NCI-H2171 (cell line): ENCODE data around the gene NUCB2.

ENCODE experiments used
- DNase-seq: peaks from one replicate; lab custom pipeline; 2025; lab: John Stamatoyannopoulos, UW

Gene NUCB2

DNA sequence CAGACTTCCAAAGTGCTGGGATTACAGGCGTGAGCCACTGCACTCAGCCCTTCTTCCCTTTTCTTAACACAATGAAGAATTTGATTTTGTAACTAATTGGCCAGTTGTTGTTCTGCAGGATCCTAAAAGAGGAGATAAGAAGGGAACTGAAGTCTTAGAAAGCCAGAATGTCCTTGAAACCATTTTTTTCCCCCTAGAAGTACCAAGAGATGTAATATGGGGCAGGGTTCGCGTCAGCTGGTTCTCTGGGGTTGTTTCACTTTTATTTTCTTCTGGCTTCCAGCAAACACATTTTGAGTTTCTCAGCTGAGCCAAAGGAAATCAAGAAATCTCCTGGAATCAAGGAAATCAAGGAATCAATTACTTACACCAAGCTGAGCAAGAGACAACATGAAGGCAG, 7.6 kb upstream of the NUCB2 start:
- DNase-seq: no peak

GRCh38 chr11:17272801-17273200, 3.7 kb upstream of the NUCB2 start:
- DNase-seq: no peak

DNA sequence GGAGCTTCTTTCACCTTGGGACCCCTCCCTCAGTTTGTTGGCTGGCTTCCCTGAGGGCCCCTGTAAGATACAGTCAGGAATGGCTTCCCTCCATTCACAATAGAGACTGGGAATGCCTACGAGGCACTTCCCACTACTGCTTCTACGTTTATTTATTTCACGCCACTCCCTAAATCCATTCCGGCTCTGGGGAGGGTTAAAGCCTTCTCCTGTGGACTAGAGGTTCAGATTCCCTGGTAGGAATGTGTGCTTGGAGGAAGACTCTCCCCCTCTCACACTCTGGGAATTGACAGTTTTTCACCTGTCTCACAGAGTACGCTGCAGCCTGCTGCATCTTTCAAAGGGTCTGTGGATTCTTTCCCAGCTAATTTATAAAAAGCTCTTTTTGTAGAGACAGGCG, 3.3 kb upstream of the NUCB2 start:
- DNase-seq: no peak

- no peak for DNase-seq
Measured at GRCh38 chr11:17273668-17274282, 2.8 kb upstream of the NUCB2 start.

DNA sequence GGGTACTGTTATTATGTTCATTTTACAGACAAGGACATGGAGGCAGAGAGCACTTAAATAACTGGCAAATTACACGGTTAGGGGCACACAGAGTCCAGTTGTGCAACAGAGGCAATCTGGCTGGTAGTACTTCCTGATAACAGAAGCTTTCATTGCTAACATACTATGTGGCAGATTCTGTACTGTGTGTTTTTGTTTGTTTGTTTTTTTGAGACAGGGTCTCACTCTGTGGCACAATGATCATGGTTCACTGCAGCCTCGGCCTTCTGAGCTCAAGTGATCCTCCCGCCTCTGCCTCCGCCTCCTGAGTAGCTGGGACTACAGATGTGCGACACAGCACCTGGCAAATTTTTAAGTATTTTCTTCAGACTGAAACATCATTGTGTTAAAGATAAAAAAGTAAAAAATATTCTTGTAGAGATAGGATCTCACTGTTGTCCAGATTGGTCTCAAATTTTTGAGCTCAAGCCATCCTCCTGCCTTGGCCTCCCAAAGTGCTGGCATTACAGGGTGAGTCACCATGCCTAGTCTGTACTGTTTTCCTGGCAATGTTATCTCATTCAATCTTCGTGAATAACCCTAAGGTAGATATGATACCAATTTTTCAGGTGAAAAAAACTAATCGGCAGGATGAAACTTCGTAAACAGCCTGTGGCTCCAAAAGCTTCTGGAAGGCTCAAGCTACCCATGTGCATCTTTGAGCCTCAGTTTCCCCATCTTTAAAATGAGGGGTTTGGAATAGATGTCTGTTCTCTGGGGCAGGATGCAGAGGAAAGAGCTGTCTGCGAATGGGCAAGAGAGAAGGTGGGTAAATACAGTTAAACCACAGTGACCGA, 921 bp upstream of the NUCB2 start:
- DNase-seq: no peak

DNA sequence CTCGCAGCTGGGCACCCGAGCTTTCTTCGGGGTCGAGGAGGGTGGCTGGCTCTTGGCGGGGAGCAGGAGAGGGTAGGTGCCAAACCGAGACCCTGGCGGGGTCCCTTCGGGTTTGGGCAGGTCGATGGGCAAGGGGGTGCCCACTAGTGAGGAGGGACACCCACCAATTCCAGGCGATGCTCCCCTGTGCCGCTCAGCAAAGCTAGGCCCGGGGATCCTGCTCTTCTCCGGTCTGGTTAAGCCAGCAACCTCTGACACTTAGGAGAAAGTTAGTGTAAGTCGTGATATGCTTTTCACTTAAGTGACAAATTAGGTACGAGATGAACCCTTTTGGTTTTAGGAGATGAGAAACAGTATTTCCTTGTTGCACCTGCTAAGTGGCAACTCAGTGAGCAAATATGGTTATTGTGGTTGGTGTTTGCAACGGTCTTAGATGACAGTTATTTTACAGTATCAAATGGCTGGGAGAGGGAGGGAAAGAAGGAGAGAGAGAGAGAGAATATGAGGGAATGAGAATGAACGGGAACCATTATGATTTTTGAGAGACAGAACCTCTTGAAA, 565 bp downstream of the NUCB2 start:
- DNase-seq: no peak

DNA sequence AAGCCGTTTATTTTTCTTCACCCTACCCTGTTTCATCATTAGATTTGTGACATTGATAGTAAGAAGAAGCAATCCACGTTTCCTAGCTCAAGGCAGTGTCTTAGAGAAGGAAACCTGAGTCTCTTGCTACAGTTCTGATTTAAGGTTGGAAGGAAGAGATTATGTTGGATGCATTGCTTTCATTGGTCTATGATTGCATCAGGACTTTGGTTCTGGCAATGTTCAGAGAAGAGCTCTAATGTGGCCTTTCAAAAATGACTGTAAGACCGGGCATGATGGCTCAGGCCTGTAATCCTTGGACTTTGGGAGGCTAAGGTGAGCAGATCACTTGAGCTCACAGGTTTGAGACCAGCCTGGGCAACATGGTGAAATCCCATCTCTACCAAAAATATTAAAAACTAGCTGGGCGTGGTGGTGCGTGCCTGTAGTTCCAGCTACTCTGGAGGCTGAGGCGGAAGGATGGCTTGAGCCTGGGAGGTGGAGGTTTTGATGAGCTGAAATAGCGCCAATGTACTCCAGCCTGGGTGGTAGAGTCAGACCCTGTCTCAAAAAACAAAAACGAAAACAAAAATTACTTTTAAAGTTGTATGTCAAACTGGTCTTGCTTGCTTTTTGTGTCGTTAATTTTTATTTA, 4.1 kb downstream of the NUCB2 start:
- DNase-seq: no peak

DNA sequence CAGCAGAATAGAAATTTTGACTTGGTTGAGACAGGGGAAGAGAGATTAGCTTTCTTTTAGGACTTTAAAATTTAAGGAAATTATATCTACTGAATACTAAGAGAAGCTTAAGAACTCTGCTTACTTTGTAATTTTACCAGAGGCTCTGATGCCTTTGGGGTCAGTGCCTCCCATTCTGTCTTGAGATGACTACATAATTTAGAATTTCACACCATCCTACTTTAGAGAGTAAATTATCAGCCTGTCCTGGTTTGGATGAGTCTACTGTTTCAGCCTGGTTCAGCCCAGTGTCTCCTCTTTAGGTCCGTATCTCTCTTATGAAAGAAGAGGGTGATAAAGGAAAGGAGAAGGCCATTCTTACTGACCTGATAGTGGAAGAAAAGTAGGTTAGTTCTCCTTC, 9.8 kb downstream of the NUCB2 start:
- no peak for DNase-seq

- no peak for DNase-seq
Measured at GRCh38 chr11:17287058-17287457, 10.5 kb downstream of the NUCB2 start.

DNA sequence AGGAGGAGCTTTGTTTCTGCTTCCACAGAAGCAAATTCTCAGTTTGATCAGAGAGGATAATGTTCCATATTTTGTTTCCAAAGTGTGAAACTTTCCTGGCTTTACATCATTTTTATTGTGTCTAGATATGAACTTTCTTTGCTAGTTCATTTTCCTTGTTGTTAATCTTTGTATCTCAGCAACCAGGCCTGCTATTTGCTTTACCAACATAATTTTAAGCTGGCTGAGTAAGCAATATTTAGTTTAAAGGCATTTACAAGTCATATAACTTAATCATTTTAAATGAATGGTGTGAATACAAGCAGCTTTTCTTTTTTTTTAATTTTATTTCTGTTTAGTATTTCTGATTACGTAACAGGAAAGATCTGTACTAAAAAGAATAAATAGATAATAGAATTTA, 15.2 kb downstream of the NUCB2 start:
- DNase-seq: no peak

DNA sequence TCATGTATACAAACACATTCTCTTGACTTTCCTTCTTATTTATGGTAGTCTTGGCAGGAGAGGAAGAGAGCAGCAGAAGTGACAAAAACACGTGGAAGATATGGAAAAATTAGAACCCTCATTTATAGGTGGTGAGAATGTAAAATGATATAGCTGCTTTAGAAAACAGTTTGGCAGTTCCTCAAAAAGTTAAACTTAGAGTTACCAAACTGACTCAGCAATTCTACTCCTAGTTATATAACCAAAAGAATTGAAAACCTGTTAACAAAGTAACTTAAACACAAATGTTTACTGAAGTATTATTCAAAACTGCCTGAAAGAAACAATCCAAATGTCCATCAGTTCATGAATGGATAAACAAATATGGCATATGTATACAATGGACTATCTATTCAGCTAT, 16.8 kb downstream of the NUCB2 start:
- DNase-seq: no peak

DNA sequence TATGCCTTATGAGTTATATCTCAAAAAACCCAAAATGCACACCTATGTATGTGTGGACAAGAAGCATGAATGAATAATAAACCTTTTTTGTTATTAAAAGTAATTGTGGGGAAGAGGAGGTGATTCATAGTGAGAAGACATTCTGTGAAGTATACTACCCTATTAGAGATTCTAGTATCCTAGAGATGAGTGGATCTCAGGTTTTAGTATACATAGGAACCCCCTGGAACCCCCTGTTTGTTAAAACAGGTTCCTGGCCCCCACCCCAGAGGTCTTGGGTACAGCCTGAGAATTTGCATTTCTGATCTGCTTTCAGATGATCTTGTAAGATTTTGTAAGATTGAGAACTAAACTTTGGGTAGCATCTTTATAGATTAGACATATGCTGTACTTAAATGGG, 17.5 kb downstream of the NUCB2 start:
- no peak for DNase-seq

DNA sequence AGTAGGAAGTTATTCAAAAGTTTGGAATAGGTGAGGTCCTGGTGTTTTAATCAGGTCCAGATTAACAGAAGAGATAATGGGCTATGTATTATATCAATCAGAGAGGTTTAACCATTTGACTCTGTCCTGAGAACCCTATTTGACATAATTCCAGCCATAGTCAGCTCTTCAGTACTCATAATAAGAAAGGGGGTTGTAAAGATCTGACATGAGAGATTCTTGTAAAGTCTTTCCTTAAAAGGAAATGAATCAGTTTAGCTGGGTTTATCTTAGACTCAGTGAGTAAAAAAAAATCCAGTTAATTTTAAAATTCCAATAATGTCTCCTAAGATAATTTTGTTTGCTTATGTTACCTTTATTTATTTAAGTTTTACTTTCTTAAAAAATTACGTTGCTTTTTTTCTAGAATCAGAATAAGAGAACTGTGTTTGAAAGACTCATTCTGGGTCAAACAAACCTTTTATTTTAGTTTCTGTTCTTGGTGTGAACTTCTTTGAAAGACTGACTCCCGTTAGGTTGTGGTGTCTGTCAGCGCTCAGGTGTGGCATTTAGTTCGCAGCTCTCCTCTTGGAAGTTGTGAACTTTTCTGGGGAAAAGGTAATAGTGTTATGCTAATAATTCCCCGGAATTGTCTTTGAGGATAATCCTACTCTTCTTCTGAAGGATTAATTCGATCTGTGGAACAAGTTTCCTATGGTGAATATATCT, 20.5 kb downstream of the NUCB2 start:
- DNase-seq: no peak

DNA sequence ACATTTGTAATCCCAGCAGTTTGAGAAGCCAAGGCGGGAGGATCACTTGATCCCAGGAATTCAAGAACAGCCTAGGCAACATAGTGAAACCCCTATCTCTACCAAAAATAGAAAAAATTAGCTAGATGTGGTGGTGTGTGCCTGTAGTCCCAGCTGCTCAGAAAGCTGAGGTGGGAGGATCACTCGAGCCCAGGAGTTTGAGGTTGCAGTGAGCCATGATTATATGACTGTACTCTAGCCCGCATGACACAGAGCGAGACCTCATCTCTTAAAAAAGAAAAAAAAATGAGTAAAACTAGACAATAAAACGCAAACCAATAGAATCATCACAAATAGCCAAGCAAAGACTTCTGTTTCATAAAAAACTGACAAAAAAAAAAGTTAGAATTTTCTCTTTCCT, 21.8 kb downstream of the NUCB2 start:
- DNase-seq: no peak

DNA sequence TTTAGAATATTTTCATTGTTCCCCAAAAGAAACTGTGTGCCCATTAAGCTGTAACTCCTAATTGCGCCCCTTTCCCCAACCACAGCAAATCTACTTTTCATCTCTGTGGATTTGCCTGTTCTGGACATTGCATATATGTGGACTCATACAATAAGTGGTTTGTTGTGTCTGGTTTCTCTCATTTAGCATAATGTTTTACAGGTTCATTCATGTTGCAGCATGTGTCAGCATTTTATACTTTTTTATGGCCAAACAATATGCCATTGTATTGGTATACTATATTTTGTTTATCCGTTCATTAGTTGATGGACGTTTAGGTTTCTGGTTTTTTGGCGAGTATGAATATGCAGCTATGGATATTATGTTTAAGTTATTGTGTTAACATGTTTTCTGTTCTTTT, 23.8 kb downstream of the NUCB2 start:
- no peak for DNase-seq

- no peak for DNase-seq
Measured at GRCh38 chr11:17313349-17314231, 37.1 kb downstream of the NUCB2 start.

DNA sequence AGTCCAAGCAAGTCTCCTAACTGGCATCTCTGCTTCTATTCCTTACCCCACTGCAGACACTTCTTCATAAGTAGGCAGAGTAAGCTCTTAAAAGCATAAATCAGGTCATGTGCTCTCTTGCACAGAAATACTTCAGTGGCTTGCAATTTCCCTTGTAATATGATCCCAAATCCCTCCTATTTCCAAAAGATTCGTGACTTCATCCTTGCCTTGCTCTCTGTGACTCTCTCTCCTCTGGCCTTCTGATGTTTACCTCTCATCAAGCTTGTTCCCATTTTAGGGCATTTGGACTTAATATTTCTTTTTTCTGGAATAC, 37.7 kb downstream of the NUCB2 start:
- DNase-seq: no peak

DNA sequence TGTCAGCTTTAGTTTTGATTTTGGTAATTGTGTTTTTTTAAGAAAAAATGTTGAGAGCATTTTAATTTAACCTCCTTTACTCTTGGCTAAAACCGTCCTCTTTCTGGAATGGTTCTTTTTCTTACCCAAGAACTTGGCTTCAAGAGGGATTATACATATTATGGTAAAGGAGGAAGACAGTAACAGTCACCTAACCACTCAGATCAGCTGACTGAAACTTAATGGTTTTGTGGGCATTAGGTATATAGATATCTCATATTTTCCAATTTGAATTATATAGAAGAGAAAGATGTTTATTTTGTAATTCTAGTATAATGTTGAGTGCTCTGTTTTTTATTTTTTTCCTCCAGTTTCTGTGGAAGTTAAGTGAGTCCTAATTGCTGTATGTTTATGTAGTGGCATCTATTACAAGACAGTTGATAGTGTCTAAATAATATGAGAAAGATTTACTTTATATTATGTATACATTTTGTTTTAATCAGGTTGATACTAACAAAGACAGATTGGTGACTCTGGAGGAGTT, 38.4 kb downstream of the NUCB2 start:
- no peak for DNase-seq

- DNase-seq: no peak
Measured at GRCh38 chr11:17328871-17329494, 52.4 kb downstream of the NUCB2 start.

- DNase-seq: no peak
Measured at GRCh38 chr11:17331669-17332068, 55.1 kb downstream of the NUCB2 start.
